DND-41 (cell line): Measurements from ENCODE around the gene MACROD2.

Source experiments
- EZH2 ChIP-seq: IDR thresholded peaks from 3 replicates; pipeline ENCODE4 v1.6.1; 2012; ENCODE audit warnings: borderline replicate concordance, low read depth, mild to moderate bottlenecking, moderate library complexity, low read length, inconsistent platforms; ENCODE audit not compliant: severe bottlenecking
- TF ChIP-seq, protein P1 (sequence below): IDR thresholded peaks from 2 replicates; pipeline ENCODE4 v1.5.1; 2012; ENCODE audit warnings: borderline replicate concordance, low read length, moderate library complexity, mild to moderate bottlenecking; ENCODE audit not compliant: poor library complexity, severe bottlenecking; ENCODE audit errors: extremely low read depth

GRCh38 chr20:15618110-15618509 is 1622.8 kb downstream of the MACROD2 start:
- TF ChIP-seq, protein P1, sequence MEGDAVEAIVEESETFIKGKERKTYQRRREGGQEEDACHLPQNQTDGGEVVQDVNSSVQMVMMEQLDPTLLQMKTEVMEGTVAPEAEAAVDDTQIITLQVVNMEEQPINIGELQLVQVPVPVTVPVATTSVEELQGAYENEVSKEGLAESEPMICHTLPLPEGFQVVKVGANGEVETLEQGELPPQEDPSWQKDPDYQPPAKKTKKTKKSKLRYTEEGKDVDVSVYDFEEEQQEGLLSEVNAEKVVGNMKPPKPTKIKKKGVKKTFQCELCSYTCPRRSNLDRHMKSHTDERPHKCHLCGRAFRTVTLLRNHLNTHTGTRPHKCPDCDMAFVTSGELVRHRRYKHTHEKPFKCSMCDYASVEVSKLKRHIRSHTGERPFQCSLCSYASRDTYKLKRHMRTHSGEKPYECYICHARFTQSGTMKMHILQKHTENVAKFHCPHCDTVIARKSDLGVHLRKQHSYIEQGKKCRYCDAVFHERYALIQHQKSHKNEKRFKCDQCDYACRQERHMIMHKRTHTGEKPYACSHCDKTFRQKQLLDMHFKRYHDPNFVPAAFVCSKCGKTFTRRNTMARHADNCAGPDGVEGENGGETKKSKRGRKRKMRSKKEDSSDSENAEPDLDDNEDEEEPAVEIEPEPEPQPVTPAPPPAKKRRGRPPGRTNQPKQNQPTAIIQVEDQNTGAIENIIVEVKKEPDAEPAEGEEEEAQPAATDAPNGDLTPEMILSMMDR = no peak
- no peak for TF ChIP-seq EZH2
